SK-N-MC (cell line): ENCODE data around the gene TMEM163.

Source experiments
- EZH2 ChIP-seq: fragments of 200-600 bp; sonication (generic); IDR thresholded peaks from one replicate; pipeline ENCODE4 v1.6.1; 2017; ENCODE audit warnings: antibody characterized with exemption
- POLR2AphosphoS5 ChIP-seq: IDR thresholded peaks from 2 replicates; pipeline ENCODE4 v1.6.1; 2012; ENCODE audit warnings: mild to moderate bottlenecking, low read depth, low read length, borderline replicate concordance

- TF ChIP-seq POLR2AphosphoS5 (no peak), EZH2 (no peak)
Observed at GRCh38 chr2:134660626-134661402, 58.0 kb downstream of the TMEM163 start.
